ENCODE results near the gene PDE3B. TPM values are rescaled to one million over a fixed set of nuclear protein-coding genes. Genes with fewer than 3 reads are reported as not detected.
"Not testable (repeated sequence)": the region's sequence is repeated elsewhere in the genome, so short reads cannot be mapped to it uniquely, and the experiment has no call there.

Gene PDE3B
- total RNA-seq, 1 donor from 2014 or later: 58.8 TPM

DNA sequence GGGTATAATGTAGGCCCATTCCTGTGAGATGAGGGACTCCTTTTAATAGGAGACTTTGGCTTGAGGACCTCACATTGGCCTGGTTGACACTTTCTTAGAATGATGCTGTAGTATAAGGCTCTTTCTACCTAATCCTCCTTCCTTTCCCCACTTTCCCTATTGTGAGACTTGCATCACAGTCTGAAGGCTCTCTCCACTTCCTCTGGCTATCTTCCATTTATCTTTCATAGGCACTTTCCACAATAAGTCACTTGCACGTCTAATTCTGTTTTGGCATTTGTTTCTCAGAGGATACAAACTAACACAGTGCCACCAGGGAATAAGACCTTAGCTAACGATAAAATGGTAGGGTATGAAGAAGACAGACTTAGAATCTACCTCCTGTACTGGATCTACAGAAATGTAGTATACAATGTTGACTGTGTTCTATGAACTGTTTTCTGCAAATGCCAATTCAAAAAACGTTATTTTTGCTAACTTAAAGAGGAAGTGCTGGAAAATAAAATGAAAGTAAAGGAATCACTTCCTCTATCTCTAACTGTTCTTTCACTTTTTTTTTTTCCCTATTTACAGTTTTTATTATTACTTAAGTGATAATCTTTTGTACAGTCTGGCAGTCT is 17.9 kb upstream of the PDE3B start:
- no peak overlapping the region for H3K4me3 Mint-ChIP-seq (ENCODE audit: low read depth)
- H3K4me1 Mint-ChIP-seq (ENCODE audit: low read depth): peaks cover 38% of the 10 kb centered on the region
- peaks cover 57% of the 10 kb centered on the region for H3K36me3 Mint-ChIP-seq (ENCODE audit: low read depth)

DNA sequence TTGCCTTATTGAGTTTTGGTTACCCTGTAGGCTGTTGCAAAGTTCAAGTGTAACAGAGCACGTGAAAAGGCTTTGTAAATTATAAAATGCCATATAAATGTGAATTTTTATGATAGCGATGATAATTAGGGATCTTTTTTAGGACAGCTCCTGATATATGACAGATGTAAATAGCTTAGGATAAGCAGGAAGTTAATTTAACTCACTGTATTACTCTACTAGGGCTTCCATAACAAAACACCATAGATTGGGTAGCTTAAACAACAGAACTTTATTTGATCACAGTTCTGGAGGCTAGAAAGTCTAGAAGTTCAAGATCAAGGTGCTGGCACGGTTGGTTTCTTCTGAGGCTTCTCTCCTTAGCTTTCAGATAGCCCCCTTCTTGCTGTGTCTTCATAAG is 17.0 kb upstream of the PDE3B start:
- intact Hi-C loops (cut with micrococcal nuclease): no loop called here
- peaks cover 36% of the 10 kb centered on the region for H3K4me1 Mint-ChIP-seq (ENCODE audit: low read depth)
- peaks cover 64% of the 10 kb centered on the region for H3K36me3 Mint-ChIP-seq (ENCODE audit: low read depth)

More for the DNA sequence above, 17.9 kb upstream of the PDE3B start:
- Mint-ChIP-seq H3K9me3 (peaks cover 1% of the 10 kb centered on the region), H3K27me3 (ENCODE audit: low read depth) (no peaks in the 10 kb centered on the region), H3K27ac (no peak overlapping the region)
- intact Hi-C loops (cut with micrococcal nuclease): no loop called here
- DNase-seq (ENCODE audit: low spot score): no peak

DNA sequence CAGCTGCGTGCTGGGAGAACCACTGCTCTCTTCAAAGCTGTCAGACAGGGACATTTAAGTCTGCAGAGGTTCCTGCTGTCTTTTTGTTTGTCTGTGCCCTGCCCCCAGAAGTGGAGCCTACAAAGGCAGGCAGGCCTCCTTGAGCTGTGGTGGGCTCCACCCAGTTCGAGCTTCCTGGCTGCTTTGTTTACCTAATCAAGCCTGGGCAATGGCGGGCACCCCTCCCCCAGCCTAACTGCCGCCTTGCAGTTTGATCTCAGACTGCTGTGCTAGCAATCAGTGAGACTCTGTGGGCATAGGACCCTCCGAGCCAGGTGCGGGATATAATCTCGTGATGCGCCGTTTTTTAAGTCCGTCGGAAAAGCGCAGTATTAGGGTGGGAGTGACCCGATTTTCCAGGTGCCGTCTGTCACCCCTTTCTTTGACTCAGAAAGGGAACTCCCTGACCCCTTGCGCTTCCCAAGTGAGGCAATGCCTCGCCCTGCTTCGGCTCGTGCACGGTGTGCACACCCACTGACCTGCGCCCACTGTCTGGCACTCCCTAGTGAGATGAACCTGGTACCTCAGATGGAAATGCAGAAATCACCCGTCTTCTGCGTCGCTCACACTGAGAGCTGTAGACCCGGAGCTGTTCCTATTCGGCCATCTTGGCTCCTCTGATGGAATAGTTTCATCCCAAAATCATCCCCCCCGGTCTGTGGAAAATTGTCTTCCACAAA is 9.9 kb upstream of the PDE3B start:
- H3K27ac Mint-ChIP-seq; intact Hi-C loops (cut with micrococcal nuclease); DNase-seq (ENCODE audit: low spot score); H3K27me3 Mint-ChIP-seq (ENCODE audit: low read depth); H3K4me3 Mint-ChIP-seq (ENCODE audit: low read depth): not testable (repeated sequence)
- H3K4me1 Mint-ChIP-seq (ENCODE audit: low read depth): peaks cover 37% of the 10 kb centered on the region
- peaks cover 52% of the 10 kb centered on the region for H3K36me3 Mint-ChIP-seq (ENCODE audit: low read depth)
- peaks cover 27% of the 10 kb centered on the region for H3K9me3 Mint-ChIP-seq

More for the DNA sequence above, 17.0 kb upstream of the PDE3B start:
- no peak overlapping the region for H3K4me3 Mint-ChIP-seq (ENCODE audit: low read depth)
- no peak for DNase-seq (ENCODE audit: low spot score)
- H3K27ac Mint-ChIP-seq: no peak overlapping the region
- H3K9me3 Mint-ChIP-seq: peaks cover 10% of the 10 kb centered on the region
- no peaks in the 10 kb centered on the region for H3K27me3 Mint-ChIP-seq (ENCODE audit: low read depth)

DNA sequence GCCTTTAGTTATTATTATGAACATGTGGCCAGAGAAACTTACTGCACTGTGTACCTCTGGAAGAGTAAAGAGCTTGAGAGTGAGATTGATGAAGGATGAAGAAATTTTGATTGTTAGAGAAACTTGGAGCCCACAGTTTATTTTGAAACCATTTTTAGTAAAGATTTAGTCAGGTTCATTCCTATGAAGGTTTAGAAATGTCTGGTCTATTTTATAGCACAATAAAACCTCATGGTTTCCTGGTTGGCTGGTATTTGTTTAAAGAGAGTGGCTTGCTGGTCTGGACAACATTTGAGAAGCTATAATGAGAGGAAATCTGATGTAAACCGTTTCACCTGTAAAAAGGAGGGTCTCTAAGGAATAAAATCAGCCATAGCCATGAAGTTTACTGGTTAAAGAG is 8.8 kb upstream of the PDE3B start:
- peaks cover 42% of the 10 kb centered on the region for H3K4me1 Mint-ChIP-seq (ENCODE audit: low read depth)
- peaks cover 57% of the 10 kb centered on the region for H3K36me3 Mint-ChIP-seq (ENCODE audit: low read depth)
- H3K27ac Mint-ChIP-seq: no peak overlapping the region

DNA sequence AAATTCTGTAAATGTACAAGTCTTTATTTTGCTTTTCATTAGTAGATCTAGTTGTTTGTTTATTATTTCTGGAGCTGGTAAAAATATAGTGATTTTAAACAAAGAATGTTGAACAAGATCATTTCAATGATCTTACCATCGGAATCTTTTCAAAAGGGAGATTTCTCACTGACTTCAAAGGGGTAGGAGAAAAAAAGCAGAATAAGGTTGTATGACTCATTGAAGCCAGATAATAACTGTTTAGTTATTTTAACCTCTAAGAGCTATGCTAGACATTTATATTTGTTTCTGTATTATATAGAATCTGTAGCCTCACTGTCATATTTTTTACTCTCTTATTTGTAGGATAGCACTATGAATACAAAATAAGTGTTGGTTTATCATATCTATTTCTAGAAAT is 8.1 kb upstream of the PDE3B start:
- DNase-seq (ENCODE audit: low spot score): no peak
- Mint-ChIP-seq H3K4me1 (ENCODE audit: low read depth) (peaks cover 48% of the 10 kb centered on the region), H3K27ac (peak overlapping the region; percentile 50), H3K9me3 (peaks cover 27% of the 10 kb centered on the region), H3K27me3 (ENCODE audit: low read depth) (no peaks in the 10 kb centered on the region), H3K36me3 (ENCODE audit: low read depth) (peaks cover 61% of the 10 kb centered on the region), H3K4me3 (ENCODE audit: low read depth) (no peak overlapping the region)
- intact Hi-C loops (cut with micrococcal nuclease): no loop called here

More for the DNA sequence above, 8.8 kb upstream of the PDE3B start:
- intact Hi-C loops (cut with micrococcal nuclease): no loop called here
- Mint-ChIP-seq H3K4me3 (ENCODE audit: low read depth) (no peak overlapping the region), H3K9me3 (peaks cover 27% of the 10 kb centered on the region), H3K27me3 (ENCODE audit: low read depth) (no peaks in the 10 kb centered on the region)
- DNase-seq (ENCODE audit: low spot score): no peak

DNA sequence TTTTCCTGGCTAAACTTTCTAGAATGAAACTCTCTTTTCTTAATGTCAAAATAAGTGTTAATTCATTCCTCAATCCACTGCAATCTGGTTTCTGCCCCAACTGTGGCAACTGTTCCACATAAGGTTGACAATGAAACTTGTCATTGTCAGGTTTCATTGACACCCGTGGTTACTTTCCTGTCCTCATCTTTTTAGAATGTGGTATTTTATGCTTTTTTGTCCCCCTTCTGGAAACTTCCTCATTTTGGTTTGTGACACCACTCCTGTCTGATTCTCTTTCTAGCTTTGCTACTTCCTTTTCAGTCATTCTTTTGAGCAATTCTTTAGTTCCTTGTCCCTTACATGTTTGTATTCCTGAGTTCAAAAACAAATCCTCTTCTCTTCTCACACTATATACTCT is 7.5 kb upstream of the PDE3B start:
- H3K4me3 Mint-ChIP-seq (ENCODE audit: low read depth): peak overlapping the region; percentile 9
- H3K36me3 Mint-ChIP-seq (ENCODE audit: low read depth): peaks cover 61% of the 10 kb centered on the region
- H3K4me1 Mint-ChIP-seq (ENCODE audit: low read depth): peaks cover 52% of the 10 kb centered on the region
- no peak for DNase-seq (ENCODE audit: low spot score)
- peaks cover 22% of the 10 kb centered on the region for H3K9me3 Mint-ChIP-seq
- H3K27me3 Mint-ChIP-seq (ENCODE audit: low read depth): no peaks in the 10 kb centered on the region
- intact Hi-C loops (cut with micrococcal nuclease): no loop called here
- peak overlapping the region; percentile 36 for H3K27ac Mint-ChIP-seq

DNA sequence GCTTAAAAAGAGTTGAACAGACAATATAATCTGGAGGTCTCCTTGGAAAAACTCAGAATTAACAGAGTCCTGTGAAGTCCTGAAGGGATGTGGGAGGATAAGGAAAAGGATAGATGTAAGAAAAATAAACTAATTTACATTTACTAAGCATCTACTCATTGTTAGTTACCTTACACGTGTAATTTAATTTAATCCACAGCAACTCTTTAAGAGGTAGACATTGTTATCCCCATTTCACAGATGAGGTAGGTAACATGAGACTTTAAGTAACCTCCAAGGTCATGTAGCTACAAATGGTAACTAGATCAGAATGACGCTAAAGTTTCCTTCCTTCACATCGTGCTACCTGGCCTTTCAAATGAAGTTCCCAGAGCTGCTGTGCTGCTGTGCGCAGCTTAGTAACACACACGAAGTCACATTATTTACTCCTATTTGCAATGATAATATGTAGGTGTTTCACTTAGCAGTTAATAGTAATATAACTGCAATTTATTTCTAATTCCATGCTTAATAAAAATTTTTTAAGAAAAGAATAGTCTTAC is 5.7 kb upstream of the PDE3B start:
- Mint-ChIP-seq H3K27ac (no peak overlapping the region), H3K36me3 (ENCODE audit: low read depth) (peaks cover 72% of the 10 kb centered on the region), H3K4me1 (ENCODE audit: low read depth) (peaks cover 69% of the 10 kb centered on the region), H3K9me3 (peaks cover 17% of the 10 kb centered on the region), H3K4me3 (ENCODE audit: low read depth) (no peak overlapping the region), H3K27me3 (ENCODE audit: low read depth) (no peaks in the 10 kb centered on the region)
- no peak for DNase-seq (ENCODE audit: low spot score)
- intact Hi-C loops (cut with micrococcal nuclease): no loop called here

DNA sequence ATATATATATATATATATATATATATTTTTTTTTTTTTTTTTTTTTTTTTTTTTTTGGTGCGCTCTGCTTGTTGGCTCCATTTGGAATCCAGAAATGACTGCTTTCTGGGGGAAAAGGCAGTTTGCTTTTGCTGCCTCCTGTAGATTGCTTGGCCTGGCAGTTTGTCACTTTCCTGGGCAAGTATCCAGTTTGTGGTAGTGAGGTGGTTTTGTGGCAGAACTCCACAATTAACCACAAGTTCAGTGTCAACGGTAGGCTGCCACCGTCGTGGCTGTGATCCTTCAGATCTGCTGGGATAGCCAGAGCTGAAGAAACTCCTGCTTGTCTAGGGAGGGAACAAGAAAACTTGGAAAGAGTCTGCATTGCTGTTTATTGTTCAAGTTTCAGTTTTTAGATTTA is 5.0 kb upstream of the PDE3B start:
- H3K36me3 Mint-ChIP-seq (ENCODE audit: low read depth): peaks cover 71% of the 10 kb centered on the region
- no peak for DNase-seq (ENCODE audit: low spot score)
- intact Hi-C loops (cut with micrococcal nuclease): no loop called here
- H3K27ac Mint-ChIP-seq: no peak overlapping the region
- peaks cover 17% of the 10 kb centered on the region for H3K9me3 Mint-ChIP-seq
- H3K4me3 Mint-ChIP-seq (ENCODE audit: low read depth): peak overlapping the region; percentile 23
- H3K27me3 Mint-ChIP-seq (ENCODE audit: low read depth): no peaks in the 10 kb centered on the region
- H3K4me1 Mint-ChIP-seq (ENCODE audit: low read depth): peaks cover 69% of the 10 kb centered on the region

DNA sequence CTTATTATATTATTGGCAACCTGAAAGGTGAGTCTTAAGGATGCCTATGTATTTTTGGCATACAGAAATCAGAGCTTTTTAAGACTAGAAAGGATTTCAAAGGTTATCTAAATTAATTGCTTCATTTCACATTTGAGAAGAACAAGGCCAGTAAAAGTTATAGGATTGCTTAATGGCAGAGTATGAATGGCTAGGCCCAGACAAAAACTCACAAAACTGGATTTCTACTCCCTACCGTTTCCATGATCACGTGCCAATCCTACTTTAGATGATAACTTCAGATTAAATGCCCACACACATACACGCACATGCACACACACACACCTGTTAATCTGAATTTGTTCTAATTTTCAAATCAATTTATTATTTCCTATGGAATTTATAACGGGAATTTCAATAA is 1.8 kb upstream of the PDE3B start:
- Mint-ChIP-seq H3K9me3 (peaks cover 5% of the 10 kb centered on the region), H3K4me1 (ENCODE audit: low read depth) (peaks cover 49% of the 10 kb centered on the region), H3K36me3 (ENCODE audit: low read depth) (peaks cover 60% of the 10 kb centered on the region), H3K27me3 (ENCODE audit: low read depth) (no peaks in the 10 kb centered on the region), H3K27ac (no peak overlapping the region), H3K4me3 (ENCODE audit: low read depth) (peak overlapping the region; percentile 87)
- no peak for DNase-seq (ENCODE audit: low spot score)
- intact Hi-C loops (cut with micrococcal nuclease): loop anchor here (10.0 kb wide), 1 partner anchor 267 kb away; no protein-coding TSS in a partner anchor

DNA sequence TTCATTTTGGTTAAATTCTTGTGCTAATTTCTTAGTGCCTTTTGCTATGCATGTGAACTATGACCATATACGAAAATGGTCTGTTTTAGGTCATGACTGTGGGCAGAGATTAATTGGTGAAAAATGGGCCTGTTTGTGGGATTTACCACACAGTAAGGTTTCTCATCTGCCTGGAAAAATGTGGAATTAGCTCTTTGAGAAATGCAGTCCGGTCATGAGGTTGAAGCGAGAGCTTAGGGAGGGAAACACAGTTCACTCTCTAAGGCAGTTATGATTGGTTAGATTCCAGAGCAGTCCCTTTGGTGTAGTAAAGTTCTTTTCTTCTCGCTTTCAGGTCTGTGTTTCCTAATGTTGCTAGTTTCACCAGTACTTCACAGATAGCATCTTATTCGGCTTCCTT is 1.2 kb upstream of the PDE3B start:
- no peaks in the 10 kb centered on the region for H3K27me3 Mint-ChIP-seq (ENCODE audit: low read depth)
- H3K36me3 Mint-ChIP-seq (ENCODE audit: low read depth): peaks cover 58% of the 10 kb centered on the region
- H3K4me1 Mint-ChIP-seq (ENCODE audit: low read depth): peaks cover 47% of the 10 kb centered on the region
- H3K4me3 Mint-ChIP-seq (ENCODE audit: low read depth): peak overlapping the region; percentile 87
- DNase-seq (ENCODE audit: low spot score): no peak
- intact Hi-C loops (cut with micrococcal nuclease): loop anchor here (10.0 kb wide), 1 partner anchor 268 kb away; no protein-coding TSS in a partner anchor
- no peaks in the 10 kb centered on the region for H3K9me3 Mint-ChIP-seq
- peak overlapping the region; percentile 50 for H3K27ac Mint-ChIP-seq

DNA sequence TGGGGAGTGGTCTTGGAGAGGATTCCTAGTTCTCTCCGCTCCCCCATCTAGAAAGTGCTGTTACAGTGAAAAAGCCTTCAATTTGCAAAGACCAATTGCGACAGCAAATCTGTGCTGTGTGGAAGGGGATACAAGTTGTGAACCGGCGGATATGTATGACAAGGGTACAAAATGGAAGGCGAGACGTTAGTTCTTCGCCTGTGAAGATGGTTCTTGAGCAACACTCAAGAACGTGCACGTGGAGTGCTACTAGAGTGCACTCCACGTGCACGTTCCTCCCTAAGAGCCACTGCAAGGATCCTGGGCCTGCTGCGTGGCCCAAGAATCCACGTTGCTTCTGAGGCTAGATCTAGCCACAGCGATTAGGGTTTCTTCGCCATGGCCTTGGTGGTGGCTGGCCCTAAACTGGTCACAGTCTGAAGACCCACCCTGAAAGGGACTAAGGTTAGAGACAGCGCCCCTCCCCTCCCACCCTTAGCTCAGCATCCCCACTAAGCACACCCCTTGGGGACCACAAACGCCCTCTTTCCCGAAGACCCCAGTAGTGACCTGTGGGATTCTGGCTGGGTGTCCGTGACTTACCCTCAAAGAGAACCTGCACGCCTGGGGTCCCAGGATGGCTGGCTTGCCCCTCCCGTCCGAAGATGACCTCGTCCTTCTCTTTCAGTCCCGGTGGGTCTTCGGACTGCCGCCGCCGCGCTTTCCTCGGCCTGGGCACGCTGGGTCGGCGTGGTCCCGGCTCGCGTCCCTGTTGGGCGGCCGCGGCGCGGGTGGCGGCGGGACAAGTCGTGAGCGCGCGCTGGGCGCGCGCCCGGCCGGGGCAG is 519 bp upstream of the PDE3B start:
- no peaks in the 10 kb centered on the region for H3K27me3 Mint-ChIP-seq (ENCODE audit: low read depth)
- H3K4me3 Mint-ChIP-seq (ENCODE audit: low read depth): peak overlapping the region; percentile 87
- no peak for DNase-seq (ENCODE audit: low spot score)
- H3K36me3 Mint-ChIP-seq (ENCODE audit: low read depth): peaks cover 60% of the 10 kb centered on the region
- peaks cover 46% of the 10 kb centered on the region for H3K4me1 Mint-ChIP-seq (ENCODE audit: low read depth)
- no peaks in the 10 kb centered on the region for H3K9me3 Mint-ChIP-seq
- intact Hi-C loops (cut with micrococcal nuclease): loop anchor here (1.0 to 10.0 kb wide), 2 partner anchors 106 to 268 kb away; no protein-coding TSS in a partner anchor
- peak overlapping the region; percentile 50 for H3K27ac Mint-ChIP-seq

DNA sequence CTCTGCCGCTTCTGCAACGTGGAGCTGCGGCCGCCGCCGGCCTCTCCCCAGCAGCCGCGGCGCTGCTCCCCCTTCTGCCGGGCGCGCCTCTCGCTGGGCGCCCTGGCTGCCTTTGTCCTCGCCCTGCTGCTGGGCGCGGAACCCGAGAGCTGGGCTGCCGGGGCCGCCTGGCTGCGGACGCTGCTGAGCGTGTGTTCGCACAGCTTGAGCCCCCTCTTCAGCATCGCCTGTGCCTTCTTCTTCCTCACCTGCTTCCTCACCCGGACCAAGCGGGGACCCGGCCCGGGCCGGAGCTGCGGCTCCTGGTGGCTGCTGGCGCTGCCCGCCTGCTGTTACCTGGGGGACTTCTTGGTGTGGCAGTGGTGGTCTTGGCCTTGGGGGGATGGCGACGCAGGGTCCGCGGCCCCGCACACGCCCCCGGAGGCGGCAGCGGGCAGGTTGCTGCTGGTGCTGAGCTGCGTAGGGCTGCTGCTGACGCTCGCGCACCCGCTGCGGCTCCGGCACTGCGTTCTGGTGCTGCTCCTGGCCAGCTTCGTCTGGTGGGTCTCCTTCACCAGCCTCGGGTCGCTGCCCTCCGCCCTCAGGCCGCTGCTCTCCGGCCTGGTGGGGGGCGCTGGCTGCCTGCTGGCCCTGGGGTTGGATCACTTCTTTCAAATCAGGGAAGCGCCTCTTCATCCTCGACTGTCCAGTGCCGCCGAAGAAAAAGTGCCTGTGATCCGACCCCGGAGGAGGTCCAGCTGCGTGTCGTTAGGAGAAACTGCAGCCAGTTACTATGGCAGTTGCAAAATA is 816 bp downstream of the PDE3B start:
- peaks cover 52% of the 10 kb centered on the region for H3K4me1 Mint-ChIP-seq (ENCODE audit: low read depth)
- intact Hi-C loops (cut with micrococcal nuclease): loop anchor here (1.0 to 10.0 kb wide), 7 partner anchors 66 to 270 kb away; partner anchors contain the start of genes COPB1 and PSMA1
- no peaks in the 10 kb centered on the region for H3K9me3 Mint-ChIP-seq
- DNase-seq (ENCODE audit: low spot score): peak; percentile 41
- H3K36me3 Mint-ChIP-seq (ENCODE audit: low read depth): peaks cover 67% of the 10 kb centered on the region
- H3K4me3 Mint-ChIP-seq (ENCODE audit: low read depth): peak overlapping the region; percentile 93
- H3K27ac Mint-ChIP-seq: peak overlapping the region; percentile 87
- no peaks in the 10 kb centered on the region for H3K27me3 Mint-ChIP-seq (ENCODE audit: low read depth)

Measured in activated T-helper 2 cell treated with anti-CD3 and anti-CD28 coated beads, Interferon-gamma antibody, Interleukin-2, Interleukin-4, amounts not matched to agents 10 μg/mL and 5 μg/mL and 100 μg/mL, durations not matched to agents 14 hours and 24 hours and 36 hours (primary cell).